ENCODE data around the gene MMP25. TPM values are rescaled to one million over a fixed set of nuclear protein-coding genes. Genes with fewer than 3 reads are reported as not detected.

Gene MMP25
- total and polyA plus RNA-seq, 7 experiments from 2014 or later: 0.64 to 64.4 (median 0.93) TPM

Other genes starting within 250 kb of the MMP25 start
- gene PRSS41, start 248.1 kb upstream of the MMP25 start, total RNA-seq: not detected
- gene PRSS41, start 248.1 kb upstream of the MMP25 start, polyA plus RNA-seq: not detected
- 1 to 10 TPM in 4 of 5 experiments, not detected in 1; 1.1 to 7.9 (median 1.4) TPM for gene PRSS21, start 229.3 kb upstream of the MMP25 start, total RNA-seq
- 10 to 100 TPM in 1 of 2 donors, 1 to 10 TPM in 1; 1.9 to 11.2 TPM for gene PRSS21, start 229.3 kb upstream of the MMP25 start, polyA plus RNA-seq
- gene ZG16B, start 216.3 kb upstream of the MMP25 start, total RNA-seq: 10 to 100 TPM in 1 of 5 experiments, 1 to 10 TPM in 1, not detected in 3; 2.3 to 17.2 TPM
- gene ZG16B, start 216.3 kb upstream of the MMP25 start, polyA plus RNA-seq: not detected
- under 1 TPM in 2 of 5 experiments, not detected in 3; 0.59 to 0.72 TPM for gene PRSS22, start 188.4 kb upstream of the MMP25 start, total RNA-seq
- gene PRSS22, start 188.4 kb upstream of the MMP25 start, polyA plus RNA-seq: not detected
- 10 to 100 TPM; 13.6 to 30.4 (median 24.0) TPM for gene FLYWCH2, start 163.3 kb upstream of the MMP25 start, total RNA-seq
- gene FLYWCH2, start 163.3 kb upstream of the MMP25 start, polyA plus RNA-seq: 10 to 100 TPM; 24.8 to 26.8 TPM
- gene FLYWCH1, start 134.6 kb upstream of the MMP25 start, total RNA-seq: 100 to 1,000 TPM in 2 of 5 experiments, 10 to 100 TPM in 3; 48.6 to 149 (median 87.0) TPM
- gene FLYWCH1, start 134.6 kb upstream of the MMP25 start, polyA plus RNA-seq: 10 to 100 TPM; 12.4 to 30.0 TPM
- not detected for gene KREMEN2, start 82.3 kb upstream of the MMP25 start, total RNA-seq
- gene KREMEN2, start 82.3 kb upstream of the MMP25 start, polyA plus RNA-seq: not detected
- 10 to 100 TPM in 1 of 5 experiments, 1 to 10 TPM in 1, under 1 TPM in 3; 0.40 to 39.4 (median 0.79) TPM for gene PAQR4, start 77.2 kb upstream of the MMP25 start, total RNA-seq
- gene PAQR4, start 77.2 kb upstream of the MMP25 start, polyA plus RNA-seq: under 1 TPM in 1 of 2 donors, not detected in 1; 0.54 TPM
- 10 to 100 TPM in 1 of 5 experiments, under 1 TPM in 1, not detected in 3; 0.93 to 89.1 TPM for gene PKMYT1, start 66.1 kb upstream of the MMP25 start, total RNA-seq
- gene PKMYT1, start 66.1 kb upstream of the MMP25 start, polyA plus RNA-seq: not detected
- under 1 TPM in 2 of 5 experiments, not detected in 3; 0.15 to 0.37 TPM for gene CLDN9, start 33.6 kb upstream of the MMP25 start, total RNA-seq
- gene CLDN9, start 33.6 kb upstream of the MMP25 start, polyA plus RNA-seq: not detected
- gene CLDN6, start 28.4 kb upstream of the MMP25 start, total RNA-seq: not detected
- gene CLDN6, start 28.4 kb upstream of the MMP25 start, polyA plus RNA-seq: not detected
- 1 to 10 TPM in 3 of 5 experiments, under 1 TPM in 2; 0.57 to 5.9 (median 1.1) TPM for gene TNFRSF12A, start 26.2 kb upstream of the MMP25 start, total RNA-seq
- not detected for gene TNFRSF12A, start 26.2 kb upstream of the MMP25 start, polyA plus RNA-seq
- 10 to 100 TPM; 11.5 to 29.6 (median 14.9) TPM for gene HCFC1R1, start 22.6 kb upstream of the MMP25 start, total RNA-seq
- 10 to 100 TPM; 12.0 to 24.6 TPM for gene HCFC1R1, start 22.6 kb upstream of the MMP25 start, polyA plus RNA-seq
- 10 to 100 TPM; 25.3 to 55.5 (median 26.0) TPM for gene THOC6, start 22.5 kb upstream of the MMP25 start, total RNA-seq
- gene THOC6, start 22.5 kb upstream of the MMP25 start, polyA plus RNA-seq: 10 to 100 TPM; 46.3 to 60.6 TPM
- 1 to 10 TPM in 1 of 5 experiments, not detected in 4; 1.0 TPM for gene BICDL2, start 9.6 kb upstream of the MMP25 start, total RNA-seq
- gene BICDL2, start 9.6 kb upstream of the MMP25 start, polyA plus RNA-seq: not detected
- gene IL32, start 19.1 kb downstream of the MMP25 start, total RNA-seq: 1,000 to 10,000 TPM in 1 of 5 experiments, 100 to 1,000 TPM in 4; 351 to 3,697 (median 587) TPM
- gene IL32, start 19.1 kb downstream of the MMP25 start, polyA plus RNA-seq: 1,000 to 10,000 TPM; 1,418 to 1,605 TPM
- gene ZSCAN10, start 52.7 kb downstream of the MMP25 start, total RNA-seq: under 1 TPM in 3 of 5 experiments, not detected in 2; 0.22 to 0.61 (median 0.29) TPM
- under 1 TPM in 1 of 2 donors, not detected in 1; 0.35 TPM for gene ZSCAN10, start 52.7 kb downstream of the MMP25 start, polyA plus RNA-seq
- gene ZNF205, start 66.0 kb downstream of the MMP25 start, total RNA-seq: under 1 TPM in 1 of 5 experiments, not detected in 4; 0.29 TPM
- under 1 TPM in 1 of 2 donors, not detected in 1; 0.09 TPM for gene ZNF205, start 66.0 kb downstream of the MMP25 start, polyA plus RNA-seq
- gene ZNF213, start 88.5 kb downstream of the MMP25 start, total RNA-seq: 10 to 100 TPM in 3 of 5 experiments, 1 to 10 TPM in 2; 3.8 to 14.0 (median 11.8) TPM
- gene ZNF213, start 88.5 kb downstream of the MMP25 start, polyA plus RNA-seq: 1 to 10 TPM; 1.7 to 3.4 TPM
- under 1 TPM in 2 of 5 experiments, not detected in 3; 0.38 to 0.41 TPM for gene OR1F1, start 141.6 kb downstream of the MMP25 start, total RNA-seq
- under 1 TPM in 1 of 2 donors, not detected in 1; 0.35 TPM for gene OR1F1, start 141.6 kb downstream of the MMP25 start, polyA plus RNA-seq
- gene ZNF200, start 188.6 kb downstream of the MMP25 start, total RNA-seq: 10 to 100 TPM in 3 of 5 experiments, 1 to 10 TPM in 2; 4.8 to 33.3 (median 16.6) TPM
- gene ZNF200, start 188.6 kb downstream of the MMP25 start, polyA plus RNA-seq: 10 to 100 TPM; 12.3 to 20.2 TPM
- gene MEFV, start 210.1 kb downstream of the MMP25 start, total RNA-seq: 10 to 100 TPM in 1 of 5 experiments, 1 to 10 TPM in 1, under 1 TPM in 2, not detected in 1; 0.38 to 38.1 (median 2.4) TPM
- gene MEFV, start 210.1 kb downstream of the MMP25 start, polyA plus RNA-seq: under 1 TPM in 1 of 2 donors, not detected in 1; 0.18 TPM
- gene ZNF263, start 236.9 kb downstream of the MMP25 start, total RNA-seq: 10 to 100 TPM; 26.1 to 51.6 (median 36.9) TPM
- gene ZNF263, start 236.9 kb downstream of the MMP25 start, polyA plus RNA-seq: 10 to 100 TPM; 61.1 to 80.2 TPM